T-helper 17 cell (primary cell): ENCODE results near the gene DNPH1. TPM values are rescaled to one million over a fixed set of nuclear protein-coding genes. Genes with fewer than 3 reads are reported as not detected.
A peak's percentile ranks its signal among the peaks of the same experiment; 100 is the strongest.

Source experiments
- ATAC-seq: fragments of 150-1000 bp; cut with Tn5 transposase; 2 replicates; pipeline ENCODE4 v1.10.0; 2021; ENCODE audit warnings: mild to moderate bottlenecking, moderate library complexity
- DNase-seq, 3 donors: peaks; one replicate each; pipeline versions ENCODE4 v3.0.0 to v3.0.0-alpha.2; 2020 to 2021
- H3K9me3 ChIP-seq: one replicate; pipeline ENCODE4 v1.7.0; 2013; ENCODE audit warnings: low read length, mild to moderate bottlenecking; ENCODE audit not compliant: control insufficient read depth, poor library complexity, severe bottlenecking
- H3K27ac Mint-ChIP-seq: one replicate; pipeline ENCODE4 v1.8.0; 2022; ENCODE audit warnings: mild to moderate bottlenecking, moderate library complexity, mixed read lengths
- H3K27me3 Mint-ChIP-seq: one replicate; pipeline ENCODE4 v1.8.0; 2022; ENCODE audit warnings: mixed read lengths
- H3K36me3 Mint-ChIP-seq: one replicate; pipeline ENCODE4 v1.8.0; 2022; ENCODE audit warnings: low read depth, mixed read lengths
- H3K4me1 Mint-ChIP-seq: one replicate; pipeline ENCODE4 v1.8.0; 2022; ENCODE audit warnings: mild to moderate bottlenecking, mixed read lengths
- H3K4me3 Mint-ChIP-seq: one replicate; pipeline ENCODE4 v1.8.0; 2022; ENCODE audit warnings: mild to moderate bottlenecking, moderate library complexity, mixed read lengths
- total RNA-seq, 4 donors: library from RNA in 2 of 4; stranded (reverse) in 2 of 4; gene quantifications; one replicate each; pipeline ENCODE4 v1.2.3 and lab custom pipeline; 2022 to 2026

Gene DNPH1
- total RNA-seq, 2 donors from 2014 or later: 32.3 to 35.0 TPM

DNA sequence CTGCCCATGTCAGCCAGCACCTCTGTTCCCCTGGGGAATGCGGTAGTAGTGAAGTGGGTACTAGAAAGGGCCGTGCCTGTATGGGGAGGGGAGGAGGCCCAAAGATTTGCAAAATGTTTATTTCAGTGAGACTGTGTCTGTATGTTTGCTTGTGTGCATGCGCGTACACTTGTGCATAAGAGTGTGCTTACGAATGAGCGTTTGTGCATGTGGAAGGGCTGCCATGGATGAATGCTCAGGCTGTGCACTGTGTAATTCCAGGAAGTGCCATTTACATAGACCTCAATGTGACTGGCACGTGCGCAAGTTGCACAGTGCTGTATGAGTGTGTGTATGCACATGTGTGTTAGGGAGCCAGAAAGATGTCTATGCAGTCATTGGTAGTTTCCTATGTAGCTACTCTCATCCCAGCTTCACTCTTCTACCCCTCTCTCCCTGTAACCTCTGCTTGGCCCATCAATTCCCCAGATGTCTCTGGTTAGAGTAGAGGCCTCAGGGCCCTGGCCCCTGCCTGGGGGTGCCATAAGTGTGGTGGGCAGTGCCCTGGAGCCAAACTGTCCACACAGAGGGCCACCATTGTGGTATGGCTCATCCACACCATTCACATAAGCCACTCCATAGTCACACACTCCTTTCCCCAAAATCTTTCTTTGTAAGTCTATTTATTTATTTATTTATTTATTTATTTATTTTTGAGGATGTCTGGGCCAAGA, 42.0 kb upstream of the DNPH1 start:
- Mint-ChIP-seq H3K27me3 (peaks cover 9% of the 10 kb centered on the region), H3K27ac (peak overlapping the region; percentile 4), H3K4me3 (no peak overlapping the region), H3K36me3 (peaks cover 3% of the 10 kb centered on the region), H3K4me1 (peaks cover 20% of the 10 kb centered on the region)
- no peaks in the 10 kb centered on the region for H3K9me3 ChIP-seq
- DNase-seq (no peak), ATAC-seq (no peak)

DNA sequence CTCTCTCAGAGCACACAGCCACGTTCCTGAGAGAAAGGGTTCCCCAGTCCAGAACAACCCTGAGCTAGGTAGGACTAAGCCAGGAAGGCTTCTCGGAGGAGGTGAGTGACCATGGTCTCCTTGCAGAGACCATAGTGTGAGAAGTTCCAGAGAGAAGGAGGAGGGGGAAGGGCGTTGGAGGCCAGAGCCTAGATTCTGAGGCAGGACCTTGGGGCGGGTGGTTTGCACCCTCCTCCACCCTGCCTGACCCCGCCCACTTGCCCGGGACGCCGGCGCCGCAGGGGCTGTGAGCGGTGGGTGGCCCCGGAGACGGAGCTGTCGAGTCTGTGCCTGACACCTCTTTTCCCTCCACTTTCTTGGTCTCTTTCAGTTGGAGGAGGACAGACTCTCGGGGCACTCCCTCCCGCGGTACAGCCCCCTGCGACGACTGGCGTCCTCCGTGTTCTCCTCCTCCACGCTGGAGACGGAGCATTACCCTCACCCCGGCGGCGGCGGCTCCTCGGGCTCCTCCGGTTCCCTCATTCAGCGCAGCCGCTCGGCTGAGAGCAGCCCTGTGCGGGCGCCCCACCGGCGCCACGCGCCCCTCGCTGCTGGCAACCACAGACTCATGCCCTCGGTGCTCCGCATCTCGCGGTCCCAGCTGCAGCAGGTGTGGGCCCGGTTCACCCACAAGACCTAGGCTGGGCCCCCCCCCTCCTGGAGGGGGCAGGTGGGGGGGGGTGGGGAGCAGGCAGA, 40.2 kb upstream of the DNPH1 start:
- H3K36me3 Mint-ChIP-seq: no peaks in the 10 kb centered on the region
- peak in 2 of 3 donors; percentile 22 to 26 for DNase-seq
- H3K27ac Mint-ChIP-seq: no peak overlapping the region
- H3K27me3 Mint-ChIP-seq: peaks cover 5% of the 10 kb centered on the region
- peak; percentile 71 for ATAC-seq
- H3K9me3 ChIP-seq: no peaks in the 10 kb centered on the region
- peak overlapping the region; percentile 69 for H3K4me3 Mint-ChIP-seq
- peaks cover 16% of the 10 kb centered on the region for H3K4me1 Mint-ChIP-seq

DNA sequence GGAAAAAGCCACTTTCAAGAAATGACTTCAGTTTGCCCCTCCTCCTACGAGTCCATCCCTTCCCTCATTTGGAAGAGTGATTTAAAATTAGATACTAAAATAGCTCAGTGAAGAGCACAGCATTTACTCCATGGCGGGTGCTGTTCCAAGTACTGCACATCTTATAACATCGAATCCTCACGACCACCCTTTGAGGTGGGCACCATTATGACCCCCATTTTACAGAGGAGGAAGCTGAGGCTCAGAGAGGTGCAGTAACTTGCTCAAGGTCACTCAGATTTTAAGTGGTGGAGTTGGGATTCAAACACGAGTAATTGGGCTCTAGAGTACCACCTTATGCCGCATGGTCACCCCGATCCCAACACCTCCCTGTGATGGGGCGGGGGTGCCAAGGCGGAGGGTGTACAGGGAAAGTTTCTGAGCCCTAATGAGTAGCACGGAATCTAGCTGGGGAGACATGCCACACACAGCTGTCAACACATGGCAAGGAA, 39.5 kb upstream of the DNPH1 start:
- peaks cover 12% of the 10 kb centered on the region for H3K4me1 Mint-ChIP-seq
- ATAC-seq (no peak), DNase-seq (no peak)
- no peaks in the 10 kb centered on the region for H3K36me3 Mint-ChIP-seq
- H3K27me3 Mint-ChIP-seq: peaks cover 5% of the 10 kb centered on the region
- H3K9me3 ChIP-seq: no peaks in the 10 kb centered on the region
- H3K4me3 Mint-ChIP-seq: peak overlapping the region; percentile 66
- no peak overlapping the region for H3K27ac Mint-ChIP-seq

DNA sequence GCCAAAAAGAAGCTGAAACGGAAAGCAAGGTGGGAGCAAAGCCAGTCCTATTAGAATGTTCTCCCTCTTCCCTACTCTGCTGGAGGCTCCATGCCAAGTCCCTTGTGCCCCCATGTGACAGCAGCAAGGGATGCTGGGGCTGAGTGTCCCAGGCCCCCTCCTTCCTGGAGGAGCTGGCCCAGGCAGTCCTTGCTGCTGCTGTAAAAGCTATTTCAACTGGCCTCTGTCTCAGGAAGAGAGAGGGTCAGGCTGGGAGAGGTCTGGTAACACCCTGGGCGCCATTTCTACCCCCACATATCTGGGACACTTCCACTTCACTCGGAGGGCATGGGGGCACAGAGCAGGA, 39.0 kb upstream of the DNPH1 start:
- Mint-ChIP-seq H3K27me3 (peaks cover 5% of the 10 kb centered on the region), H3K36me3 (no peaks in the 10 kb centered on the region), H3K27ac (no peak overlapping the region), H3K4me3 (no peak overlapping the region), H3K4me1 (peaks cover 16% of the 10 kb centered on the region)
- ATAC-seq (no peak), DNase-seq (no peak)
- no peaks in the 10 kb centered on the region for H3K9me3 ChIP-seq

DNA sequence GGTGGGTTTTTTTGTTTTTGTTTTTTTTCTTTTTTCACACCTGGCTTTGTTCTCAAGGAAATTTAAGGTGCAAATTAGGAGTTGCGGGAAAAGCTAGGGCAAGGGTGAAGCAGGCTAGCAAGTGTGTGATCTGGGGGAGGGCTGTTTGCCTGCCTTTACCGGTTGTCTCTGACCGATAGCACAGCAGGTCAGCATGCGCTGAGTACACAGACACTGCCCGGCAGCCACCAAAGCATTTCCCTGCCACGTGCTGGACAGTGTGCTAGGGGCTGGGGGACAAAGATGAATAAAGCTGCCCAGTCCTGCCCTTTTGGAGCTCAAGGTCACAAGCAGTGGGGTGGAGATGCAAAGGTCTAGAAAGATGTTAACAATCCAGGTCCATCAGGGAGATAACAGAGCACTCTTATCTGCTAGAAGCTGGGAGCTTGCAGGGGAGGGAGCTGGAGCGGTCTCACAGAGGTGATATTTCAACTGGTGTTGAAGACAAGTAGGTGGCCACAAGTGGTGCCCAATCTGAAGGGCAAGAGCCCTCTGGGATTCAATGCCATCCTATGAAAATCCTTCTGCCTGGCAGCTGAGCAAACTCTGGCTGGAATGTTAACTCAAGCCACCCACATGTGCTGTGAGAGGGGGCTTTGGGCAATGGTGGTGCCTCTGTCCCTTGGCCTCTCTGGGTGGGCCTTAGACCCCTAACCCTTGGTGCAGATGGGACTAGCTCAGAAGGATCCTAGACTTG, 38.5 kb upstream of the DNPH1 start:
- Mint-ChIP-seq H3K4me3 (peak overlapping the region; percentile 12), H3K36me3 (no peaks in the 10 kb centered on the region), H3K27me3 (peaks cover 5% of the 10 kb centered on the region), H3K4me1 (peaks cover 16% of the 10 kb centered on the region), H3K27ac (no peak overlapping the region)
- no peak for ATAC-seq
- no peak for DNase-seq
- H3K9me3 ChIP-seq: no peaks in the 10 kb centered on the region

DNA sequence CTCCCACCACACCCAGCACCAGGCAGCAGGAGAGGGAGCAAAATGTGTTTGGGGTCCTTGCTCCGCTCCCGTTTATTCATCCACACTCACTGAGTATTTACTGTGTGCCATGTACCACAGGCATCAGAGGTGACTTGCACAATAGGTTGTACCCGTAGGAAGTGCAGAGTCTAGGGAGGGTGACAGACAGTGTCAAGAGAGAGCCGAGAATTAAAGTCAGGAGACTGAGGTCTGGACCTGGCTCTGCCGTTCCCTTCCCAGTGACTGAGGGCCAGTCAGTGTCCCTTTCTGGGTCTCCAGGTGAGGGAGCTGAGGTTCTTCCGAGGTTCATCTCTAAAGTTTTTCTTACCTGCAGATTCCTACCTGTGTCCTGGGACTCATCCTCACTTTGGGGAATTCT, 36.3 kb upstream of the DNPH1 start:
- Mint-ChIP-seq H3K27me3 (peaks cover 5% of the 10 kb centered on the region), H3K36me3 (no peaks in the 10 kb centered on the region), H3K4me1 (peaks cover 20% of the 10 kb centered on the region), H3K27ac (no peak overlapping the region), H3K4me3 (no peak overlapping the region)
- H3K9me3 ChIP-seq: no peaks in the 10 kb centered on the region
- DNase-seq (no peak), ATAC-seq (no peak)

DNA sequence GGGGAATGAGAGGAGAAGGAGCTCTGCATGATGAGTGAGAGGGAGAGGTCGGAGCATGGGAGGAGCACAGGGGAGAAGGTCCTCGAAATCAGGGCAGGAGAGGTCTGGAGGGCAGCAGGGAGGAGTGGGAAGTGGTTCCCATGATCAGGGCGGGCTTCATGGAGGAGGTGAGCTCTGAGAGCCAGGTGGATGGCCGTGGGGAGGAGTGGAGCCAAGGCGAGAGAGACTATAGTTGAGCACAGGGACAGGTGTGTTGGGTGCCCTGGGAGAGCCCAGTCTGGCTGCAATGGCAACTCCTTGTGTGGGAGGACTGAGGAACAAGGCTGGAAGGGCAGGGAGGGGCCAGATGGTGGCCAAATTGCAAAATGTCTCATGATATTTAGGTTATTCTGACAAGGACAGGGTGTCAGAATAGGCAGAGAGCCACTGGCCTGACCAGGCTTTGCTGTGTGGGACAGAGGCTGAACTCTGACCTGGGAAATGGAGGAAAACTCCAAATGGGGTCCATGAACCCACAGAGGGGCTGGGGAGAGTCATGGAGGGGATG, 35.4 kb upstream of the DNPH1 start:
- Mint-ChIP-seq H3K27me3 (peaks cover 5% of the 10 kb centered on the region), H3K36me3 (no peaks in the 10 kb centered on the region), H3K27ac (no peak overlapping the region), H3K4me1 (peaks cover 16% of the 10 kb centered on the region), H3K4me3 (no peak overlapping the region)
- DNase-seq (no peak), ATAC-seq (no peak)
- no peaks in the 10 kb centered on the region for H3K9me3 ChIP-seq

DNA sequence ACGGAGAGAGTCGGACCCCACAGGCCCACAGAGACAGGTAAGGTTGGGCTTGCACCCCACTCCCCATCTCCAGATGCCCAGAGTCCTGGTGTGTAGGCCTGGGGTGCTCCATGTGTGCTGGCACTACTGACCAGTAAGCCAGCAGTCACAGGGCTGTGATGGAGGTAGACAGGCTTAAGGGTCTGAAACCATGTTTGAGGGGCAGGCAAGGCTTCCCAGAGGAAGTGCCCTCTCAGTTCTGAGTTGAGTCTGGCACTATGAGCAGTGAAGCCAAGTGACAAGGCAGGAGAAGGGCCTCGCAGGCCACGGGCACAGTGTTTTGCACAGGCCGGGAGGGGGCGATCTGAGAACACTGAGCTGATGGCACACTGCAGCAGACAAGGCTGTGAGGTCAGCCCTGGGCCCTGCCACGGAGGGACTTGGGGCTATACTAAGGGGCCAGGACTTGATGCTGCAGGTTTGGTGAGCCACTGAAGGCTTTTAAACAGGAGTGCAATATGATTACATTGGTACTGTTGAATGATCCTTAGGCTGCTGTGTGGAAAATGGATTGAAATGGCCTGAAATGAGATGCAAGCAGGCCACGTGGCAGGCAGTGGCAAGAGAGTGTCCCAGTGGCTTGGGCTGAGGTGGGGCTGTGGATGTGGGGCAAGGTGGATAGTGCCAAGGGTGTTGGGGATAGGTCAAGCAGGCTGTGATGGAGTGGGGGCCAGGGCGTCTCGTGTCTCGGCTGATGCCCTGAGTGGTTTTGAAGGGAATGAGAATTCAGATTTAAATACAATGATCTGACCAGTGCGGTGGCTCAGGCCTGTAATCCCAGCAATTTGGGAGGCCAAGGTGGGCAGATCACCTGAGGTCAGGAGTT, 34.3 kb upstream of the DNPH1 start:
- no peaks in the 10 kb centered on the region for H3K36me3 Mint-ChIP-seq
- H3K4me3 Mint-ChIP-seq: no peak overlapping the region
- peaks cover 11% of the 10 kb centered on the region for H3K4me1 Mint-ChIP-seq
- ATAC-seq (peak; percentile 95), DNase-seq (peak; percentile 55 to 66 (median 59))
- H3K27ac Mint-ChIP-seq: no peak overlapping the region
- H3K9me3 ChIP-seq: no peaks in the 10 kb centered on the region
- H3K27me3 Mint-ChIP-seq: no peaks in the 10 kb centered on the region

DNA sequence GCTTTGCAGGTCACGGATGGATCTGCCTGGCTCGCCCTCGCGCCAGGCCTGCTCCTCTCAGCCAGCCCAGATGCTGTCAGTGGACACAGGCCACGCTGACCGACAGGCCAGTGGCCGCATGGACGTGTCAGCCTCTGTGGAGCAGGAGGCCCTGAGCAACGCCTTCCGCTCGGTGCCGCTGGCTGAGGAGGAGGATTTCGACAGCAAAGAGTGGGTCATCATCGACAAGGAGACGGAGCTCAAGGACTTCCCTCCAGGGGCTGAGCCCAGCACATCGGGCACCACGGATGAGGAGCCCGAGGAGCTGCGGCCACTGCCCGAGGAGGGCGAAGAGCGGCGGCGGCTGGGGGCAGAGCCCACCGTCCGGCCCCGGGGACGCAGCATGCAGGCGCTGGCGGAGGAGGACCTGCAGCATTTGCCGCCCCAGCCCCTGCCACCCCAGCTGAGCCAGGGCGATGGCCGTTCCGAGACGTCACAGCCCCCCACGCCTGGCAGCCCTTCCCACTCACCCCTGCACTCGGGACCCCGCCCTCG, 33.6 kb upstream of the DNPH1 start:
- H3K4me1 Mint-ChIP-seq: peaks cover 11% of the 10 kb centered on the region
- no peaks in the 10 kb centered on the region for H3K36me3 Mint-ChIP-seq
- no peak overlapping the region for H3K4me3 Mint-ChIP-seq
- no peak overlapping the region for H3K27ac Mint-ChIP-seq
- DNase-seq (no peak), ATAC-seq (no peak)
- H3K9me3 ChIP-seq: no peaks in the 10 kb centered on the region
- peaks cover 4% of the 10 kb centered on the region for H3K27me3 Mint-ChIP-seq

DNA sequence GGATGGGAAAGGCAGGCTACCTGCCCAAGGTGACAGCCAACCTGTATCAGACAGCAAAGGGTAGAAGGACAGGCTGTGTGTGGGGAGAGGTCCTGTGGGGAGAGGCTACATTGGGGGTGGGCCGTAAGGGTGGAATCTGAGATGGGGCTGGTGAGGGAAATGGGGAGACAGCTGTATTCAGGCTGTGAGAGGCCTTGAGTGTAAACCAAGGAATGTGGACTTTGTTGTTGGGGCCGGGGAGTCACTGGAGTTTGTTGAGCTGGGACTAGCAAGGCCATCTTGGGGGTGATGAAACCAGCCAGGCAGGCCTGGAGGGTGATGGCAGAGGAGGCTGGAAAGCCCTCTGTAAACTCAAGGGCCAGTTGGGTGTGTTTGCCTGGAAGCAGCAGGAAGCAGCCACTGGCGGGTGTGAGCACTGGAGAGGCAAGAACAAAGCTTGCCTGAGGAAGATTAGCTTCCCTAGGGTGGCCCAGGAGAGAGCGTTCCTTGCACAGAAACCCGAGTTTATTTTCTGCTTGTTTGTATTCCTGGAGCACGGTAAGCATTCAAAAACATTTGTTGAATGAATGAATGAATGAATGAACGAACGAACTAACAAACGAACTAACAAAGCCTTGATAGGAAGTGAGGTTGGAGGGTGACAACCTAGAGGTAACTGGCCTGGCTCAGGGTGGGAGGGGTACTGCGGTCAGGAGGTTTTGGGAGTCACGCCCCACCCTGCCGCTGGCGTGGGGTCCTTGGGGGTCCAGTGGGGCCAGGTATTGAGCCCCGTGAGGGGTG, 32.9 kb upstream of the DNPH1 start:
- no peak overlapping the region for H3K27ac Mint-ChIP-seq
- peaks cover 12% of the 10 kb centered on the region for H3K4me1 Mint-ChIP-seq
- DNase-seq (no peak), ATAC-seq (no peak)
- H3K9me3 ChIP-seq: no peaks in the 10 kb centered on the region
- no peaks in the 10 kb centered on the region for H3K36me3 Mint-ChIP-seq
- H3K4me3 Mint-ChIP-seq: no peak overlapping the region
- peaks cover 9% of the 10 kb centered on the region for H3K27me3 Mint-ChIP-seq

DNA sequence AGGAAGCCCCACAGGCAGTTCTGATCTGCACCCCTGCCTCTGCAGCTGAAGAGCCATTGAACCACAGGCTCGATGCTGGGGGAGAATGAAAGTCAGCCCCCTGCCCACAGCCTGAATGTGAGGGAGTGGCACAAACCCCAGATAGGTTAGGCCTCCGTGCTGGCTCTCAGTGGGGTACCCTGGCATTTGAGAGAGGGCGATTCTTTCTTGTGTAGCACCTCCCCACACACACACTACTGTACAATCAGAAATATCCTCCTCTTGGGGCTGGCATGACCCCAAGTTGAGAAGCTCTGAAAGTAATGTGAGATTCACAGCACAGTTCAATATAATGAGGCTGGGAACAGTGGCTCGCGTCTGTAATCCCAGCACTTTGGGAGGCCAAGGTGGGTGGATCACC, 31.9 kb upstream of the DNPH1 start:
- H3K9me3 ChIP-seq: no peaks in the 10 kb centered on the region
- Mint-ChIP-seq H3K36me3 (no peaks in the 10 kb centered on the region), H3K27ac (no peak overlapping the region), H3K4me3 (no peak overlapping the region), H3K27me3 (peaks cover 13% of the 10 kb centered on the region), H3K4me1 (peaks cover 14% of the 10 kb centered on the region)
- no peak for ATAC-seq
- DNase-seq: no peak

DNA sequence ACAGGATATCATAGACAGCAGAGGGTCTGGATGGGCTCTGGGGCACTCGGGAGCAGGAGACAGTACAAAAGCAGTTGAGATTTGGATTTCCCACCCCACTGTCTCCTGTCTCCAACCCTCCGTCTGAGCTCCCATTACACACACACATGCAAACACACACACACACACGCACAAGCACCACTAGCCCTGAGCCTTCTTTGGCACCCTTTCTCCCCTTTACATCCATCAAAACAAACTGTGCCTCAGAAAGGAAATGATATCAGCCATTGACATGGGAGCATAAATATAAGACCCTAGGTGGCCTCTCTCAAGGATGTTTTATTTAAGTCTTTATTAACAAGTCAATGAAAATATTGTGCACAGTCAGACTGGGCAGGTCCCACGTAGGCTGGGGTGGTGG, 31.5 kb upstream of the DNPH1 start:
- no peak overlapping the region for H3K4me3 Mint-ChIP-seq
- no peak for ATAC-seq
- DNase-seq: no peak
- peaks cover 13% of the 10 kb centered on the region for H3K27me3 Mint-ChIP-seq
- peak overlapping the region; percentile 24 for H3K27ac Mint-ChIP-seq
- H3K4me1 Mint-ChIP-seq: peaks cover 14% of the 10 kb centered on the region
- H3K36me3 Mint-ChIP-seq: no peaks in the 10 kb centered on the region
- no peaks in the 10 kb centered on the region for H3K9me3 ChIP-seq
